H9 (cell line): ENCODE results near the gene RXFP1. TPM values are rescaled to one million over a fixed set of nuclear protein-coding genes. Genes with fewer than 3 reads are reported as not detected.

ENCODE experiments used
- DNase-seq: peaks from one replicate; pipeline ENCODE4 v3.0.0-alpha.2; 2017
- H2AFZ ChIP-seq: one replicate; pipeline ENCODE4 v1.6.1; 2013; ENCODE audit warnings: mild to moderate bottlenecking, low read length, control low read depth, moderate library complexity
- H2AK5ac ChIP-seq: 2 replicates; pipeline ENCODE4 v1.6.1; 2013; ENCODE audit warnings: low read length, control low read depth, mixed read lengths; ENCODE audit not compliant: insufficient read length
- H2BK120ac ChIP-seq: one replicate; pipeline ENCODE4 v1.6.1; 2013; ENCODE audit warnings: low read depth, mild to moderate bottlenecking, low read length, control low read depth, inconsistent platforms; ENCODE audit not compliant: poor library complexity, severe bottlenecking
- H2BK12ac ChIP-seq: 2 replicates; pipeline ENCODE4 v1.6.1; 2013; ENCODE audit warnings: low read length, control low read depth, mixed read lengths, low read depth; ENCODE audit not compliant: insufficient read length
- H2BK15ac ChIP-seq: 2 replicates; pipeline ENCODE4 v1.6.1; 2013; ENCODE audit warnings: low read depth, low read length, control low read depth
- H2BK20ac ChIP-seq: one replicate; pipeline ENCODE4 v1.6.1; 2013; ENCODE audit warnings: low read depth, mild to moderate bottlenecking, low read length, control low read depth, inconsistent platforms; ENCODE audit not compliant: poor library complexity, severe bottlenecking
- H2BK5ac ChIP-seq: 2 replicates; pipeline ENCODE4 v1.6.1; 2013; ENCODE audit warnings: low read length, control low read depth, mixed read lengths; ENCODE audit not compliant: insufficient read length
- H3K14ac ChIP-seq: 2 replicates; pipeline ENCODE4 v1.6.1; 2013; ENCODE audit warnings: low read length, control low read depth; ENCODE audit not compliant: insufficient read depth
- H3K18ac ChIP-seq: 2 replicates; pipeline ENCODE4 v1.6.1; 2013; ENCODE audit warnings: low read depth, mild to moderate bottlenecking, mixed read lengths, low read length, control low read depth; ENCODE audit not compliant: insufficient read length
- H3K23ac ChIP-seq: 2 replicates; pipeline ENCODE4 v1.6.1; 2013; ENCODE audit warnings: low read length, control low read depth, mixed read lengths, low read depth; ENCODE audit not compliant: insufficient read length
- H3K23me2 ChIP-seq: 2 replicates; pipeline ENCODE4 v1.6.1; 2013; ENCODE audit warnings: low read depth, mild to moderate bottlenecking, mixed read lengths, low read length, control low read depth; ENCODE audit not compliant: insufficient read length, poor library complexity, severe bottlenecking
- H3K27ac ChIP-seq: 2 replicates; pipeline ENCODE4 v1.5.1; 2013; ENCODE audit warnings: low read length, control low read depth, mixed read lengths, low read depth; ENCODE audit not compliant: insufficient read length
- H3K27me3 ChIP-seq: 2 replicates; pipeline ENCODE4 v1.6.1; 2013; ENCODE audit warnings: low read length, control low read depth, inconsistent platforms; ENCODE audit not compliant: insufficient read depth
- H3K4ac ChIP-seq: 2 replicates; pipeline ENCODE4 v1.6.1; 2013; ENCODE audit warnings: low read depth, mild to moderate bottlenecking, control low read depth, inconsistent platforms, low read length, moderate library complexity
- H3K4me1 ChIP-seq: 2 replicates; pipeline ENCODE4 v1.6.1; 2013; ENCODE audit warnings: low read length, control low read depth, inconsistent platforms; ENCODE audit not compliant: insufficient read depth
- H3K4me2 ChIP-seq: 2 replicates; pipeline ENCODE4 v1.6.1; 2013; ENCODE audit warnings: low read length, control low read depth, mixed read lengths; ENCODE audit not compliant: insufficient read length, insufficient read depth
- H3K56ac ChIP-seq: 2 replicates; pipeline ENCODE4 v1.6.1; 2013; ENCODE audit warnings: low read depth, mild to moderate bottlenecking, mixed read lengths, low read length, control low read depth; ENCODE audit not compliant: insufficient read length
- H3K79me1 ChIP-seq: 2 replicates; pipeline ENCODE4 v1.6.1; 2013; ENCODE audit warnings: low read depth, mild to moderate bottlenecking, moderate library complexity, low read length, control low read depth, inconsistent platforms; ENCODE audit not compliant: insufficient read depth, poor library complexity, severe bottlenecking
- H3K79me2 ChIP-seq: 2 replicates; pipeline ENCODE4 v1.6.1; 2013; ENCODE audit warnings: low read length, control low read depth, inconsistent platforms; ENCODE audit not compliant: insufficient read depth
- H3K9ac ChIP-seq: 2 replicates; pipeline ENCODE4 v1.6.1; 2013; ENCODE audit warnings: low read length, control low read depth, mixed read lengths; ENCODE audit not compliant: insufficient read length; ENCODE audit errors: extremely low read depth
- H3K9me3 ChIP-seq: one replicate; pipeline ENCODE4 v1.6.1; 2013; ENCODE audit warnings: low read depth, low read length, inconsistent platforms; ENCODE audit not compliant: control insufficient read depth
- H3T11ph ChIP-seq: one replicate; pipeline ENCODE4 v1.6.1; 2013; ENCODE audit warnings: mild to moderate bottlenecking, low read length, control low read depth, inconsistent platforms
- H4K20me1 ChIP-seq: one replicate; pipeline ENCODE4 v1.6.1; 2013; ENCODE audit not compliant: control insufficient read depth, insufficient read length, insufficient read depth
- H4K5ac ChIP-seq: 2 replicates; pipeline ENCODE4 v1.6.1; 2013; ENCODE audit warnings: low read depth, mild to moderate bottlenecking, mixed read lengths, low read length, control low read depth; ENCODE audit not compliant: insufficient read length
- H4K8ac ChIP-seq: replicated peaks from 2 replicates; pipeline ENCODE4 v1.6.1; 2013; ENCODE audit warnings: low read length, control low read depth, mixed read lengths, low read depth; ENCODE audit not compliant: insufficient read length
- H4K91ac ChIP-seq: 2 replicates; pipeline ENCODE4 v1.6.1; 2013; ENCODE audit warnings: low read depth, mild to moderate bottlenecking, moderate library complexity, mixed read lengths, low read length, control low read depth; ENCODE audit not compliant: insufficient read length
- H3K27ac Mint-ChIP-seq, 3 experiments: 2 replicates in 2 of 3; 3 replicates in 1 of 3; pipeline ENCODE4 v1.8.0; 2020 to 2021; ENCODE audit warnings: mixed read lengths in 3 of 3, mild to moderate bottlenecking in 1 of 3, moderate library complexity in 1 of 3
- H3K27me3 Mint-ChIP-seq: 2 replicates; pipeline ENCODE4 v1.8.0; 2021; ENCODE audit warnings: low read depth, mild to moderate bottlenecking, moderate library complexity, mixed read lengths
- H3K36me3 Mint-ChIP-seq, 3 experiments: 2 replicates in 2 of 3; 3 replicates in 1 of 3; pipeline ENCODE4 v1.8.0; 2020 to 2021; ENCODE audit warnings: low read depth in 3 of 3, mixed read lengths in 3 of 3; ENCODE audit not compliant: insufficient read depth in 1 of 3
- H3K4me1 Mint-ChIP-seq, 2 experiments: 2 replicates each; pipeline ENCODE4 v1.8.0; 2020; ENCODE audit warnings: mixed read lengths in 2 of 2
- H3K4me3 Mint-ChIP-seq, 2 experiments: 2 replicates in 1 of 2; 3 replicates in 1 of 2; pipeline ENCODE4 v1.8.0; 2020 to 2021; ENCODE audit warnings: mild to moderate bottlenecking in 2 of 2, mixed read lengths in 2 of 2, moderate library complexity in 1 of 2
- H3K9me3 Mint-ChIP-seq, 2 experiments: 2 replicates in 1 of 2; 3 replicates in 1 of 2; pipeline ENCODE4 v1.8.0; 2020; ENCODE audit warnings: mild to moderate bottlenecking in 2 of 2, mixed read lengths in 2 of 2, moderate library complexity in 1 of 2
- CTCF ChIP-seq: fragments of 200-600 bp; sonication (generic); conservative IDR thresholded peaks from 3 replicates; pipeline ENCODE4 v1.8.0; 2021; ENCODE audit warnings: antibody characterized with exemption, mild to moderate bottlenecking
- WGBS: extraction: QIAGEN DNeasy Blood & Tissue Kit; methylation state at CpG from one replicate; pipeline ENCODE4 v1.1.7; 2013; ENCODE audit warnings: missing lambda C conversion rate, low lambda C conversion rate, mixed read lengths; ENCODE audit not compliant: insufficient read length; ENCODE audit errors: extremely low coverage; 5-methylcytosine and 5-hydroxymethylcytosine counted together
- long read RNA-seq: library from polyadenylated mRNA; unstranded; transcript quantifications from one replicate; pipeline ENCODE4 v2.0.0, GENCODE V29; 2020
- total RNA-seq: library from RNA; stranded (reverse); gene quantifications from 2 replicates; pipeline ENCODE4 v1.2.1, GENCODE V29; 2021

Gene RXFP1
- 0.15 and 0.17 TPM in 2 replicates for total RNA-seq
- long read RNA-seq, partial matches to known transcripts, result 0 of 2 reads
- long read RNA-seq, other reads (novel, unspliced or antisense), result 2 of 2 reads

GRCh38 chr4:158521484-158522088 is at the start of gene RXFP1:
Gene RXFP1 (plus strand): TSS chr4:158521882. CDS start chr4:158521977, 95 bp downstream.
- H2BK12ac ChIP-seq, result no peak within 1 kb of the TSS
- H3K18ac ChIP-seq, result no peak within 1 kb of the TSS
- no peak within 1 kb of the TSS for H3K56ac ChIP-seq
- H4K91ac ChIP-seq, result no peak within 1 kb of the TSS
- H3K4me2 ChIP-seq, result no peak within 1 kb of the TSS
- no peaks in the 10 kb centered on the region for H3K4me1 ChIP-seq
- H2AK5ac ChIP-seq, result no peak within 1 kb of the TSS
- no peaks in the 10 kb centered on the region for H4K20me1 ChIP-seq
- H2AFZ ChIP-seq, result no peak within 1 kb of the TSS
- WGBS, result no CpG with 5 or more reads among the region's 11 CpGs
- no peak within 1 kb of the TSS for H3K14ac ChIP-seq
- no peaks in the 10 kb centered on the region for H3K23me2 ChIP-seq
- H3K79me2 ChIP-seq, result no peaks in the 10 kb centered on the region
- Mint-ChIP-seq H3K27ac (peak within 1 kb of the TSS in 1 of 3 experiments; percentile 10; a peak in 3 of 7 replicates), H3K9me3 (no peaks in the 10 kb centered on the region), H3K4me3 (no peak within 1 kb of the TSS), H3K4me1 (peaks cover 5 to 6% of the 10 kb centered on the region in 2 experiments), H3K27me3 (no peaks in the 10 kb centered on the region), H3K36me3 (no peaks in the 10 kb centered on the region)
- no peak within 1 kb of the TSS for H4K5ac ChIP-seq
- no peak within 1 kb of the TSS for H2BK120ac ChIP-seq
- no peaks in the 10 kb centered on the region for H3K9me3 ChIP-seq
- H3K27ac ChIP-seq, result no peak within 1 kb of the TSS
- no peak within 1 kb of the TSS for H2BK15ac ChIP-seq
- H2BK20ac ChIP-seq, result no peak within 1 kb of the TSS
- no peak within 1 kb of the TSS for H3K9ac ChIP-seq
- H3K79me1 ChIP-seq, result no peaks in the 10 kb centered on the region
- H3T11ph ChIP-seq, result no peak within 1 kb of the TSS
- no peak for TF ChIP-seq CTCF
- no peak within 1 kb of the TSS for H4K8ac ChIP-seq
- no peaks in the 10 kb centered on the region for H3K27me3 ChIP-seq
- H2BK5ac ChIP-seq, result no peak within 1 kb of the TSS
- DNase-seq, result no peak
- no peak within 1 kb of the TSS for H3K23ac ChIP-seq
- no peak within 1 kb of the TSS for H3K4ac ChIP-seq
